8988T (cell line): ENCODE data around the gene KLK2.

Source experiments
- DNase-seq: peaks from one replicate; pipeline ENCODE4 v3.0.0; 2011

The KLK2 gene

DNA sequence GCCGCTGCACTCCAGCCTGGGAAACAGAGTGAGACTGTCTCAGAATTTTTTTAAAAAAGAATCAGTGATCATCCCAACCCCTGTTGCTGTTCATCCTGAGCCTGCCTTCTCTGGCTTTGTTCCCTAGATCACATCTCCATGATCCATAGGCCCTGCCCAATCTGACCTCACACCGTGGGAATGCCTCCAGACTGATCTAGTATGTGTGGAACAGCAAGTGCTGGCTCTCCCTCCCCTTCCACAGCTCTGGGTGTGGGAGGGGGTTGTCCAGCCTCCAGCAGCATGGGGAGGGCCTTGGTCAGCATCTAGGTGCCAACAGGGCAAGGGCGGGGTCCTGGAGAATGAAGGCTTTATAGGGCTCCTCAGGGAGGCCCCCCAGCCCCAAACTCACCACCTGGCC is at the start of gene KLK2:
Gene KLK2, plus strand, starts transcription at position 384 of the 400 bp plus-strand sequence. CDS start 35 bp downstream, outside the sequence.
- no peak for DNase-seq

DNA sequence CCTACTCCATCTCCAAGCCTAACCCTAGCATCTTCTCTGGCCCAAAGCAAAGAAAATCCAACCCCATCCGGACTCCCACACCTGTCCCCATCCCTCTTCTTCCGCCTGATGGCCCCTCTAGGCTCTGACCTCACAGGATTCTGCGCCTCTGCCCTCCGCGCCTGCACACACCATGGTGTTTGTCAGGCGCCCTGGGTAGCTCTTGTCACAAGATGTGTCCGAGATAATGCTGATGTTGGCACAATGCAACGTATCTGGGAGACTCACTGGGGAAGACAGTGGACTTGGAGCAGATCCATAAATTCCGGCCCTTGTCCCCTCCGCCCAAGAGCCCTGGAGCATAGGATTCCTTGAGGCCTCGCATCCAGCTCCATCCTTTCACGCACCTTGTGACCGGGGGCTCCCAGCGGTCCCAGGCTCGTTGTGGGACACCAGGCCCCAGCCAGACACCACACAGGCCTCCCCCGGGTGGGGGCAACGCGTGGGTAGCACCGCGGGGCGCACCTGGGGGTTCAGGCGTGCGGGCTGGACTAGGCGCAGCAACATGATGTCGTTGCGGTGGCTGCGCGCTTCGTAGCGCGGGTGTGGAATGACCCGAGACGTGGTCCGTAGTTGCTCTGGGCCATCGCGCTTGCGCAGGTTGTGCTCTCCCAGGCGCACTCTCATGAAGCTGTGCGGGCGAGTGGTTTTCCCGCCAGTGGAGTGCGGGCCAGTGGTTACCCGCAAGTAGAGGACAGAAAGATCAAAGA is 46.6 kb upstream of the KLK2 start:
- no peak for DNase-seq

DNA sequence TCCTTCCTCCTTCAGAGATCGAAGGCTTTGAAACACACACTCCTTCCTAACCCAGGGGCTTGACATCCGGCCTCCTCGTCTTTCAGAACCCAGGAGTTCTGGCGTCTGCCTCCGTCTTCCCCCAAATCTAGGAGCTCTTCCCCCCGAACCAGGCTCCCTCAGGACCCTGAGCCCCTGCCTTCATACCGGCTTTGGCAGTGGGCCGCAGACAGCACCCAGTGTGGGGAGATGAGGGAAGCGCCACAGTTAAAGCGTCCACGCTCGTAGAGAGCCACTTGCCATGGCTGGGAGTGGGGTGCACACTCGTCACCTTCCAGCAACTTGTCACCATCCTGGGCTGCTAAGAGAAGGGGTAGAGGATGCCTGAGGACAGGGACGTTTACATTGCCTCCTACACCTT is 45.8 kb upstream of the KLK2 start:
- no peak for DNase-seq

- no peak for DNase-seq
Observed at GRCh38 chr19:50829801-50830200, 43.4 kb upstream of the KLK2 start.

DNA sequence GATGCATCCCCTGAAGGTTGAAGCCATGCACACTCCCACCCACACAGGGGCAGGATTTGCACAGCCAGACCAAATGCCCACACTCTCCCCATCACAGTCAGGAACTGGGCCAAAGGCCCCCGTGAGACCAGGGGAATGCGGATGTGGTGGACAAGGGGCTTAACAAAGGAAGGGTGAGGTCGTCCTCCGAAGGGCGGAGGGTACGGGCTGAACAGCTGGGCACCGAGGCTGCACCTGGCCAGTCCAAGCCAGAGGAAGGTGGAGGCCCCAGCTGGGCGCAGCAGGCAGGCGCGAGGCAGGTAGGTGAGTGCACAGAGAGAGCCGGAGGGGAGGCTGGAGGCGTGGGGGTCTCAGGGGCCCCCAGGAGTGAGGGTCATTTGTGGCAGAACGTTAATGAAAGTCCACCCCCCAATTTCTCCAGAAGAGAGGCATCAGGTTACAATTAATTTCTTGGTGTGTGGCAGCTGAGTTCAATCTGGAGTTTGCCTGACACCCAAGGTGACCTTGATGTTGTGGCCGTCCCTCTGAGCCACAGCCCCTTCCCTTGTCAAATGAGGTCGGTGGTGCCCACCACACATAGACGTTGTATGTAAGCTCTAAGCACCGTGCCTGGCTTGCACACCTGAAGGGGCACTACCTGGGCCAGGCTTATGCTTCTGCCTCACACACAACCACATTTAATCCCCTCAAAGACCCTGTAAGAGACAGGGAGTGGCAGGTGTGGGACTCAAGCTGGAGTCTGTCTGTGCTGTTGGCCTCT is 42.8 kb upstream of the KLK2 start:
- DNase-seq, result no peak

DNA sequence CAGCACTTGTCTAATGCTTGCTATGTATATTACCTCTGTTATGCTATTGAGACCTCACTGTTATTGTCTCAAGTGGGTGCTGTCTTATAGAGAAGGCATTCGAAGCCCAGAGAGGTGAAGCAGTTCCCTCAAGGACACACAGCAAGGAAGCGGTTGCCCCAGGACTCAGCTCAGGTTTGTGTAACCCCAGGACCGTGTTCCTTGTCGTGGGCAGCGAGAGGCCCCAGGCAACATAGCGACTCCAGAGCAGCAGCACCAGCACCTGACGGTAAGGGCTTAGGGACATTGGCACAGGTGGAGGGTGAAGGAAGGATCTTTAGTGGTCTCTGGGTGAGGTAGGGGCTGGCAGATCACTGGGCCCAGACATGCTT is 42.2 kb upstream of the KLK2 start:
- no peak for DNase-seq

DNA sequence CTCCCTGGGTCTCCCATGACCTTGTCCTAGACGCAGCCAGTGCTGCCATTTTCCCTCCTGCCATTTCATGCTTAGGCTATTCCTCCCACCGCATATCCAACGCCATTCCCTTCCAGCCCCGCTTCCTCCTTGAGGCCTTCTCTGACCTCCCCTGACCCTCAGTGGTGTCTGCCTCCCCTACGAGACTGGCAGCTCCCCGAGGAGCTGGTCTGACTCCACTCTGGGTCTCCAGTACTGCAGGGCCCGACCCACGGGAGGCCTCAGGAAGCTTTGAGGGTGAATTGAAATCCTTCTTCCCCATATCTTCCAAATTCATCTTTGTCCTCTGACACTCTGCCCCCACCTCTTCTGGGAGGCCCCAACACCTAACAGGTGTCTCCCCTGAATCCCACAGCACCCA is 40.6 kb upstream of the KLK2 start:
- no peak for DNase-seq

DNA sequence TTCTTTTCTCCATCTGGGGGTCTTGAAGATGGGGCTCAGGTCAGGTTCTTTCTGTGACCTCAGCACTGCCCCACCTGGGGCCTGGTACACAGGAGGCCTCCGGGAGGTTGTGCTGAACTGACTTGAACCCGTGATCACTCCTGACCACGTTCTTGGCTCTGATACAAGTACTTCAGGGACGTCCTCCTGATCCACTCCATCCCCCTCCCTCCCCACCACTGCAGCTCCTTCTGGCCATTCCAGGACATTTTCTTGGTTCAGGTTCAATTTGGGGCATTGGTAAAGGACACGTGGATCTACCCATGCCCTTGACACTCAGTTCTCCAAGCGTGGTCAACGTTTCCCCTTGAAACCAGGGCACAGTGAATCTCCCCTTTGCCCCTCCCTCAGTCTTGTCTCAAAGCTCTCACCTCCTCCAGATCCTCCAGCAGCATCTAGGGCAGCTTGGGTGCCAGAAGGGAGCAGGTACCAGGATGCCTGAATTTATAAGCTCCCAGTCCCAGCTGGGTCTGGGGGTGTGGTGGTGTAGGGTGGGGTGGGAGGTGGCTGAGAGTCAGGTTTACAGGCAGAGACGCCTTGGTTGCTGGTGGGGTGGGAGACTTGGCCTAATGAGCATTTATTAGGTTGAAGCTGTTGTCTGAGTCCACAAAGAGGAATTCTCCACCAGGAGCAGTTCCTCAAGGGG is 40.0 kb upstream of the KLK2 start, which contains the start of gene KLK15:
Gene KLK15, minus strand, starts transcription at position 458 of the 685 bp plus-strand sequence. CDS start 2,082 bp downstream, outside the sequence.
- DNase-seq, result no peak

- DNase-seq, result no peak
Observed at GRCh38 chr19:50833802-50834167, 39.5 kb upstream of the KLK2 start.

GRCh38 chr19:50835103-50835784 is 38.0 kb upstream of the KLK2 start:
- DNase-seq, result no peak

DNA sequence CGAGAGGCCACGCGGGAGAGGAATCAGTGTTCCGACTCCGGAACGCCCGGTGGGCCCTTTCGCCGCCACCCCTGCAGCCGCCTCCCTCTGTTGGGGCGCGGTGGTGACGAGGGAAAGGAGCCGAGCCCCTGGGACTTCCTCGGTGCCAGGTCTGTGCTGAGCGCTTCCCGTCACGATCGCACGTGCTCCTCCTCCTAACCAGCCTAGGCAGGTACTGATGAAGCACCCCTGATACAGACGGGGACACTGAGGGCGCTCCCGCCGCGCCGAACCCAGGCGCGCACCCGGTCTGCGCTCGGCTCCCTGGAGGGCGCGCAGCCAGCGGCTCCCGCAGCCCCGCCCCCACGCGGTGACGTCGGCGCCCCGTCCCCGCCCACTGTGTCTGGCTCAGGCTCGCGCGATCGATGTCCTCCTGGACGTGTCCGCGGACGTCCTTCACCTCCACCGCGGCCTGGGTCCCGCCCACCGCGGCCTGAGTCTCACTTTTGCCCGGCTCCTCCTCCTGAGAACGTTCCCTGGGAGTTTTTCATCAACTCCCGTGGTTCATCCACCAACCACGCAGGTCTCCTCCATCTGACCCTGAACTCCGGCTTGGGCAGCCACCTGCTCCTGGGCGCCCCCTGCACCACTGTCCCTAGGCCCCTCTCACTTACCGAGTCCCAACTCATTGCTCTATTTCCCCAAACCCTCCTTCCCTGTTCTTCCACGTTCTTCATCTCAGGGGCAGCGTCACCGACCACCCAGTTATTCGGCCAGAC is 37.3 kb upstream of the KLK2 start:
- peak; percentile 86 for DNase-seq

GRCh38 chr19:50836543-50837195 is 36.6 kb upstream of the KLK2 start:
- no peak for DNase-seq

GRCh38 chr19:50837300-50837699 is 35.9 kb upstream of the KLK2 start:
- DNase-seq, result no peak

- peak; percentile 65 for DNase-seq
Observed at GRCh38 chr19:50838239-50838638, 35.0 kb upstream of the KLK2 start.

DNA sequence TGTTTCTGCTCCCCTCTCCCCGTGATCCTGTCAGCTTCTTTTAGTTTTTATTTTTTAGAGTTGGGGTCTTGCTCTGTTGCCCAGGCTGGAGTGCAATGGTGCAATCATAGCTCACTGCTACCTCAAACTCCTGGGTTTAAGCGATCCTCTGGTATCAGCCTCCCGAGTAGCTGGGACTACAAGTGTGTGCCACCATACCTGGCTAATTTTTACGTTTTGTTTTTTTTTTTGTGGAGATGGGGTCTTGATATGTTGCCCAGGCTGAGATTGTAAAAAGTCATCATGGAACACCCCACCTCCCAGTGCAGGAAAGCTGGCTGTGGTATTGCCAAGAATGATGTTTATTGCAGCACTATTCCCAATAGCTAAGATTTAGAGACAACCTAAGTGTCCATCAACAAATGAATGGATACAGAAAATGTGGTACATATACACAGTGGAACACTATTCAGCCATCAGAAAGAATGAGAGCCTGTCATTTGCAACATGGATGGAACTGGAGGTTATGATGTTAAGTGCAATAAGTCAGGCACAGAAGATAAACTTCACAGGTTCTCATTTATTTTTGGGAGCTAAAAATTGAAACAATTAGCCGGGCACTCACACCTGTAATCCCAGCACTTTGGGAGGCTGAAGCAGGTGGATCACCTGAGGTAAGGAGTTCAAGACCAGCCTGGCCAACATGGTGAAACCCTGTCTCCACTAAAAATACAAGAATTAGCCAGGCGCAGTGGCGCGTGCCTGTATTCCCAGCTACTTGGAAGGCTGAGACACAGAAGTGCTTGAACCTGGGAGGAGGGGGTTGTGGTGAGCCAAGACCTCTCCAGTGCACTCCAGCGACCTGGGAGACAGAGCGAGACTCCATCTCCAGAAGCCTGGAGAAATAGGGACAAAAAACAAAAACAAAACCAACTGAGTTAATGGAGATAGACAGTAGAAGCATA is 33.3 kb upstream of the KLK2 start:
- DNase-seq, result no peak

GRCh38 chr19:50842130-50842529 is 31.1 kb upstream of the KLK2 start:
- DNase-seq, result no peak

DNA sequence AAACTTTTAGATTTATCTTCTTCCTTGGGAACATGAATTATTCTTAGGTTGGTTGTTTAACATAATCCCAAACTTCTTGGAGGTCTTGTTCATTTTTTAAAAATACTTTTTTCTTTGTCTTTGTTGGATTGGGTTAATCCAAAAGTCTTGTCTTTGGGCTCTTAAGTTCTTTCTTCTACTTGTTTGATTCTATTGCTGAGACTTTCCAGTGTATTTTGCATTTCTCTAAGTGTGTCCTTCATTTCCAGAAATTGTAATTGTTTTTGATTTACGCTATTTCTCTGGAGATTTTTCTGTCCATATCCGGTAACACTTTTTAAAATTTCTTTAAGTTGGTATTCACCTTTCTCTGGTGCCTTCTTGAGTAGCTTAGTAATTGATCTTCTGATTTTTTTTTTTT is 30.0 kb upstream of the KLK2 start:
- no peak for DNase-seq

DNA sequence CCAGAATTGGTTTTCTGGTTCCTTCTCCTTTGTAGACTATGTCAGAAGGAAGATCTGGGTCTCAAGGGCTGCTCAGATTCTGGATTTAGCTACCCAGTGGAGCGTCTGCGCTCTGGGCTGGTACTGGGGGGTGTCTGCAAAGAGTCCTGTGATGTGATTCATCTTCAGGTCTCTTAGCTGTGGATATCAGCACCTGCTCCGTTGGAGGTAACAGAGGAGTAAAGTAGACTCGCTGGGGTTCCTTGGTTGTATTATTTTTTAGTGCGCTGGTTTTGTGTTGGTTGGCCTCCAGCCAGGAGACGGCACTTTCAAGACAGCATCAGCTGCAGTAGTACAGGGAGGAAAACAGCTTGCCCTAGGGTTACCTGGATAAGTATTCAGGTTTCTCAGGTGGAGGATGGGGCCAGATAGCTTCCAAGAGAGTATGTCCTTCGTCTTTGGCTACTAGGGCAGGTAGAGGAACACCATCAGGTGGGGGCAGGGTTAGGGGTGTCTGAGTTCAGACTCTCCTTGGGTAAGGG is 29.5 kb upstream of the KLK2 start:
- no peak for DNase-seq

GRCh38 chr19:50844296-50844935 is 28.8 kb upstream of the KLK2 start:
- DNase-seq, result no peak

- DNase-seq, result no peak
Observed at GRCh38 chr19:50850738-50851137, 22.5 kb upstream of the KLK2 start.
